UCSD-AML1 (cell line): ENCODE measurements around the gene MTAP.

ENCODE experiments used
- DNase-seq: peaks from one replicate; lab custom pipeline; 2025; ENCODE audit not compliant: unreplicated experiment; lab: John Stamatoyannopoulos, UW

MTAP gene

GRCh38 chr9:21804331-21804730 lies 1.9 kb downstream of the MTAP start:
- no peak for DNase-seq

DNA sequence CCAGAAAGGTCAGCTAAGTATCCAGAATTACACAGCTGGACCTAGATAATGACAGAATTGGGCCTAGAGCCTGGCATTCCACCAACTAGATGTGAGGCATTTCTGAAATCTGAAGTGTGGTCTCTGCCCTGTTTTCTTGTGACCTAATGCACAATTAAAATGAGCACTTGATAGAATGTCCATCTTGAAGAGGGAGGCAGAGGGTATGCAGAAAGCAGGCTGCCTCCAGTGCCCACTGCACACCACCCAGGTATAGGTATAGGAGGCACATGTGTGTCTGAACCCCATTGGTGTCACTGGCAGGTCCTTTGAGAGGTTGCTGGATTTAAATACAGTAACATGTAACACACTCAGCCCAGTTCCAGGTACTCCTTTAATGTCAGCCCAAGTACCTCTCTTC lies 2.4 kb downstream of the MTAP start:
- DNase-seq = no peak

DNA sequence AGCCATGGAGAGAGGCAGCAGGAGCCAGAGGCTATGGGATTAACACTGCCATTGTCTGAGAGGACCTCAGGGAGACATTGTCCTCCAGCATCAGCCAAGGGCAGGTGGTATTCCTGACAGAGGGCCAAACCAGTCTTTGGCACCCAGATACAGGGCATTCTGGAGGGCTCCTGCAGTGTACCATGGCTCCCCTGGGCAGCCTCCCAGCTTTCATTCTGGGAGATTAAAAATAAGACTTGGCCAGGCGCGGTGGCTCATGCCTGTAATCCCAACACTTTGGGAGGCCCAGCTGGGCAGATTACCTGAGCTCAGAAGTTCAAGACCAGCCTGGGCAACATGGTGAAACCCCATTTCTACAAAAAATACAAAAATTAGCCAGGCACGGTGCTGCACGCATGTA lies 4.2 kb downstream of the MTAP start:
- no peak for DNase-seq

DNA sequence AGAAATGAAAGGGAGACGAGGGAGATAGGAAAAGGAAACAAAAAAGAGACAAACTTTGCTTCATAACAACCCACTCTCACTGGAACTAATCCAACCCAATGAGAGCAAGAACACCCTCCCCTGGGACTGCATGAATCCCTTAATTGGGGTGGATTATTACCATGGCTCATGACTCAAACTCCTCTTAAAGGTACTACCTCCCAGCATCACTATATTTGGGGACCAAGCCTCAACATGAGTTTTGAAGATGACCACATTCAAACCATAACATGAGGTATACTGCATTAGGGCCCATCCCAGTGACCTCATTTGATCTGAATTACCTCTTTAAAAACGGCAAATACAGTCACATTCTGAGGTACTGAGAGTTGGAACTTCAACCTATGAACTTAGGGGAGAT lies 8.0 kb downstream of the MTAP start:
- no peak for DNase-seq

DNA sequence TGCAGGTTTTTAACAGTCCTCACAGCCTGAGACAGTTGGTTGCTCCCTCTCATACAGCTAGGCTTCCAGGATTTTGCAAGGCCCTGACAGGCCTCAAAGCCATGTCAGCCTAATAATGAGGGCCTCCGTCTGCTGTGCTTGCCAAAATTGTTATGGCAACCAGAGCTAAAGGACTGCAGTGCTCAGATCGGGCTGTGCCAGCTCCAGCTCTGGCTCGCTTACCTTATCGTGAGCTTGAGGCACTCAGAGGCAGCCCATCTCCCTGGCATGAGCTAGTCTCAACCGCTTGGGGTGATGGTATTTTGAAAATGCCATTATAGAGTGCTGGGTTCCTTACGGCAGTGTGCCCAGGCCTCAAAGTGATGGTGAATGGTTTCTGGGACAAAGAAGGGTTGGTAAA lies 8.4 kb downstream of the MTAP start:
- no peak for DNase-seq

DNA sequence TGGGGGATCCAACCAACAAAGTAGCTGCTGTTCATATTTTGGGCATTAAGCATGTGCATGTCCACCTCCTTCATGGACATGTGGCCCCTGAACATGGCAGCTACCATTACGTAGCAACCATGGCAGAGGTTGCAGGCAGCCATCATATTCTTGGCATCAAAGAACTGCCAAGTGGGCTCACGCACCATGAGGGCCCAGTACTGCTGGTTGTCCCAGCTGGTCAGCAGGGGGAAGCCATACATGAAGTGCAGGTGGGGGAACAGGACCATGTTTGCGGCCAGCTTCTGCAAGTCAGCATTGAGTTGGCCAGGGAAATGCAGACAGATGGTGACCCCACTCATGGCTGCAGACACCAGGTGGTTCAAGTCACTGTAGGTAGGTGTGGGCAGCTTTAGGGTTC lies 9.5 kb downstream of the MTAP start:
- DNase-seq = no peak

DNA sequence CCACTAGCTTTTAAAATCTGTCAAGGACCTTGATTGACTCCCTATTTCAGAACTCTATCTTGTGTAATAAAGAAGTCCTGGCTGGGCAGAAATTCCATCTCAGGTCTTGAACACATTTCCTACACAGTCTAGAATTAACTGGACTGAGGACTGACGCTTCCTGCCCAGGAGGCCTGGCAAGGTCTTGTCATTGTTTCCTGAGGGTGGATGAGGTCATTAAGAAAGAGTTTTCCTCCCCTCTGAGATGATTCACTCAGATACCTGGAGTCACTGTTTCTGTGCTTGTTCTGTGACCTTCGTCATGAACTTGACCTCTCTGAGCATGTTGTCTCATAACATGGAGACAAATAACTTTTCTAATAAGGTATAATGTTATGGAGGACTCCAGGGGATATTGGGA lies 10.0 kb downstream of the MTAP start:
- no peak for DNase-seq

GRCh38 chr9:21812946-21813568 lies 10.6 kb downstream of the MTAP start:
- DNase-seq = peak; percentile 73

DNA sequence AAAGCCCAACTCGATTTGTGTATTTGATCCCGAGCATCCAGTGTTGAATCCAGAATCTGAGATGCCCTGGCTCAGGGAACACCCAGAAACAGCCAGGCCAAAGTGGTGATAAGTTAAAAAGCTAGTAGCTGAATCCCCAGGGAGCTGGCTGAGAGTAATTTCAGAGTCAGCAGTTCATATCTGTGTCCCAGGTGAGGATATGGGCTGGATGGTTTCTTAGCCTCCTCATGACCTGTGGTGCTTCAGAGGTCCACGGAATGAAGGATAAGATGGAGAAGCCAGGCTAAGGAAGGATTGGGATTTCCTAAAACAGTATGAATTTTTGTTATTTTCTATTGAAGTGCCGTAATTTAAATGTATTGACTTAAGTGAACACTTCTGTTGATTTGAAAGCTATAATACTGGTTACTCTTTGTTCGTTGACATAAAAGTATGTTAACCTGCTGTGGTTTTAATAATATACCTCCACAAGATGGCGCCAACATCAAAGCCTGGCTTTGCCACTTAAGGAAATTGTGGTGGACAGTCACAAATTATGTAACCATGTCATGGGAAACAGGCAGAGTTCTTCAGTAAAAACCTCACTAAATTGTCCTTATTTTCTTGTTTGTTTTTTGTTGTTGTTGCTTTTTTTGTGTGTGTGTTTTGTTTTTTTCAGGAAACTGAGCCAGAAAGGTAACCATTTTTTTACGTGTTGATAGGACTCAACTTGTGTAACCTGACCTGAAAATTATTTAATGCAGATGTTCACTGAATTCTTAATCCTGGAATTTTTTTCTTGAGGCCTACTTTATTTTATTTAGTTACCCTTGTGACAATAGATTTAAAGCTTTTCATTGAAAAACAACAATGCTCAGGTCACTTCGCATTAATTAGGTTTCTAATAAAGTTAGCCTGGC lies 11.4 kb downstream of the MTAP start:
- DNase-seq = peak; percentile 19

GRCh38 chr9:21815643-21816042 lies 13.2 kb downstream of the MTAP start:
- no peak for DNase-seq

DNA sequence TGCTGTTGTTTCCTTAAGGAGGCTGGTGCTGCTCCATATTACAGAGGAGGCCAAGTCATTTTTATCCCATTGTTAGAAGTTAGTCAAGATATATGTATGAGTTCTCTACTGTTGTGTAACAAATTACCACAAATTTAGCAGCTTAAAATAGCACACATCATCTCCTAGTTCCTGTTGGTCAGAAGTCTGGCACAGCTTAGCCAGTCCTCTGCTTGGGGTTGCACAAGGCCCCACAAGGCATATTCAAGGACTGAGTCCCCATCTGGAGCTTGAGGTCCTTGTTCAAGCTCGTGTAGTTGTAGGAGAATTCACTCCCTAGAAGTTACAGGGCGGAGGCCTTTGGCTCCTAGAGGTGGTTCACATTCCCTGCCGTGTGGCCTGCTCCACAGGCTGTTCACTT lies 14.7 kb downstream of the MTAP start:
- DNase-seq = no peak

- no peak for DNase-seq
These were observed 23.2 kb downstream of the MTAP start for GRCh38 chr9:21825637-21826036.

DNA sequence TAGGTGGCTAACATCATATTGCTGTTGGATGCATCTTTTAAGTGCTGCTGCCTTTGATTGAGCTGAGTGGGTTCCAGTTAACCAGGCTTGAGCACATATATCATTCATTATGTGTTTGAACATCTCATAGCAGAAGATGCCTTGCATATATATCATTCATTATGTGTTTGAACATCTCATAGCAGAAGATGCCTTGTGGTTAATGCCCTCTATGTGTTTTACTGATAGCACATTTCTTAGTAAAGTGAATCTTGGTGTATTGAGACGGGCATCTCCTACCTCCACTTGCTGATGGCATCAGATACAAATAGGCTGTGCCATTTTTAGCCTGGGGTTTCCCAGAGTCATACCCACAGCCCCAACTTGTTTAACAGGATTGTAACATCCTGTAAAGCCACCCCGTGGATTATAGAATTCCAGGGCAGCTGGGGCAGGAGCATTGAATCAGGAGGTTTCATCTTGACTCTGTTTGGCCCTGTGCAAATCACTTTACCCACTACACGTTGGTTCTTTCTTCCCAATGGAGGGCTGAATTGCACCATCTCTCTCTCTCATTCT lies 26.5 kb downstream of the MTAP start:
- no peak for DNase-seq

- no peak for DNase-seq
These were observed 28.2 kb downstream of the MTAP start for GRCh38 chr9:21830589-21830988.

DNA sequence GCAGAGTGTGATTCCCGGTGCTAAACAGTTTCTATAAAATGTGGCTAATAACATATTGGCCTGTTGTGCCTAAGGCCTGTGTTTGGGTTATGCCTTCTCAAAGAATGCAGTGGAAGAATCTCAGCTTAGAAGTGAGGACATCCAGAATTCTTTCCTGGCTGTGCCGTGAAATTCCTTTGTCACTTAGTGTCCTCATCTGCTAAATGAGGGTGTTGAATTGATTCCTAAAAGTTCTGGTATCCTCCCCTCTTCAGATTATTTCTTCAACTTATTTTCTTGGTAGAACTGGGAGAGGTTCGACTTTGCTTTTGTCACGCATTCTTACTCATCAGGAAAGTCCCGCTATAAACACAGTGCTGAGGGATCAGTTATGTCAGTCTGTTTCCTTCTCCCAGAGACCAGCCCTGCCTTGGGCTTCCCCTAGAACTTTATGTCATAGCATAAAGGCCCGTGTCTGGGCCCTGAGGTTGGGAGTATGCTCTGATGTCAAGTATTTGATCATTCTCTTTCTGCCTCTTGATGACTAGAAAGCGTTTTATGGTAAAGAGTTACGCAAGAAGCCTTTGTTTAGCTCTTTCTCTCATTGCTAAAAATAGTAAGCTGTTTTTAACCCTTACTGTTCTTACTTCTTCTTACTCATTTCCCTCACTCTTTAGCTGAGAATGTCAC lies 29.5 kb downstream of the MTAP start:
- DNase-seq = peak; percentile 12

DNA sequence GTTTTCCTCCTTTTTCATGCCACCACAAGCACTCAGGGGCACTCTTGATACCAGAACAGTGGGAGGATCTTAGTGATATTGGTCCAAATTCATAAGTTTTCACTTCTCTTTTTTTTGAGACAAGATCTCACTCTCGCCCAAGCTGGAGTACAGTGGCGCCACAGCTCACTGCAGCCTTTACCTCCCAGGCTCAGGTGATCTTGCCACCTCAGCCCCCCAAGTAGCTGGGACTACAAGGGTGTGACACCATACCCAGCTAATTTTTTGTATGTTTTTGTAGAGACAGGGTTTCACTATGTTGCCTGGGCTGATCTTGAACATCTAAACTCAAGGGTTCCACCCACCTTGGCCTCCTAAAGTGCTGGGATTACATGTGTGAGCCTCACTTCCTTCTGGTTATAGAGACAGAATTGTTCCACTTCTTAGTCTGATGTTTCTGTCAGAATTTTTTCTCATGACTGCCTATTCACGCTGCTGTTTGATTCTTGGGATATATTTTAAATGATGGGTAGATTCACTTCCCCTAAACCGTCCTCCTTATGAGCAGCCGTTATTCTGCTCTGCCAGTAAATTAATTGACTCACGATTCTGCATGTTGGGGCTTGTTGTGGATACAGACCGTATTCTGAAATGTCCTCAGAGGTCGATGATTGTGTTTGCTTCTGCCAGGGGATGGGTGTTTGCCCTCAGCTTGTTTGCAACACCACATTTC lies 30.8 kb downstream of the MTAP start:
- DNase-seq = no peak

- DNase-seq = no peak
These were observed 32.7 kb downstream of the MTAP start for GRCh38 chr9:21835121-21835520.

GRCh38 chr9:21836437-21837161 lies 34.2 kb downstream of the MTAP start:
- no peak for DNase-seq

GRCh38 chr9:21837501-21837900 lies 35.1 kb downstream of the MTAP start:
- no peak for DNase-seq

DNA sequence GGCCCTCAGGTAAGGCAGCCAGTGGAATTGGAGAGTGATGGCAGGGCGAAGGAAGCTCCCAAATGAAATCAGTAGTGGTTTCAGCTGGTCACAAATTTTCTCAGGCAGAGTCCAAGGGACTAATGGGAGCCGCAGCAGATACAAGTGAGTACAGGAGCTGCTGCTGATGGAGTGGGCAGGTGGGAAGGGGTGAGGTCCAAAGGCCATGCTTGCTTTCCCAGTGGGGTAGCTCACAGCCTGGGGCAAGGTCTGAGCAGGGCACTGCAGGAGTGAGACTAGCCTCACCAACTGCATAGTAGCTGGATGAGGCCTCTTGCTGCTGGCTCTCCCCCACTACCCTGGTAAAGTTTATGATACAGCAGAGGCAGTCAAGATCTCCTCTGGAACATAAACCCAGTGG lies 38.2 kb downstream of the MTAP start:
- DNase-seq = no peak

GRCh38 chr9:21841133-21841532 lies 38.7 kb downstream of the MTAP start:
- no peak for DNase-seq
